PC-9 (cell line): Measurements from ENCODE around the gene OTOP2. TPM values are rescaled to one million over a fixed set of nuclear protein-coding genes. Genes with fewer than 3 reads are reported as not detected.

ENCODE experiments used
- BruUV-seq: library from RNA; stranded (reverse); fragments of 400-500 nt; replicated peaks from 2 replicates; lab custom pipeline; 2021; lab: Mats Ljungman, UMichigan
- CTCF ChIA-PET: fragments of 300-600 bp; sonication (Branson Sonifier 250); formaldehyde crosslinking; loops from one replicate; lab custom pipeline; 2022; ENCODE audit warnings: antibody characterized with exemption; lab: Charles Lee
- POLR2A ChIA-PET: fragments of 300-600 bp; sonication (Branson Sonifier 250); formaldehyde crosslinking; loops from one replicate; lab custom pipeline; 2022; ENCODE audit warnings: antibody characterized with exemption; ENCODE audit not compliant: unreplicated experiment; lab: Charles Lee
- DNase-seq, 2 experiments: peaks; one replicate each; pipeline versions ENCODE4 v3.0.0 to v3.0.0-alpha.2; 2015 to 2022; ENCODE audit warnings: mixed read lengths in 1 of 2
- H2AFZ ChIP-seq: fragments of 200-600 bp; sonication (generic); 2 replicates; pipeline ENCODE4 v1.8.1; 2017; ENCODE audit warnings: antibody characterized with exemption
- H3F3A ChIP-seq: fragments of 200-600 bp; sonication (generic); 2 replicates; pipeline ENCODE4 v1.8.1; 2017; ENCODE audit warnings: antibody characterized with exemption, mild to moderate bottlenecking, low read depth; ENCODE audit not compliant: insufficient read depth
- H3K27ac ChIP-seq: fragments of 200-600 bp; sonication (generic); 2 replicates; pipeline ENCODE4 v1.6.1; 2016; ENCODE audit warnings: mixed run types
- H3K27me3 ChIP-seq: fragments of 200-600 bp; sonication (generic); 2 replicates; pipeline ENCODE4 v1.6.1; 2016; ENCODE audit warnings: low read depth, mixed run types; ENCODE audit not compliant: insufficient read depth
- H3K36me3 ChIP-seq: fragments of 200-600 bp; sonication (generic); 2 replicates; pipeline ENCODE4 v1.6.1; 2016; ENCODE audit warnings: low read depth, mixed run types
- H3K4me1 ChIP-seq: fragments of 200-600 bp; sonication (generic); replicated peaks from 2 replicates; pipeline ENCODE4 v1.6.1; 2016; ENCODE audit warnings: mixed run types; ENCODE audit not compliant: insufficient read depth
- H3K4me2 ChIP-seq: fragments of 200-600 bp; sonication (generic); 2 replicates; pipeline ENCODE4 v1.6.1; 2017; ENCODE audit warnings: mixed run types
- H3K4me3 ChIP-seq: fragments of 200-600 bp; sonication (generic); 2 replicates; pipeline ENCODE4 v1.6.1; 2016; ENCODE audit warnings: mixed run types
- H3K79me2 ChIP-seq: fragments of 200-600 bp; sonication (generic); 2 replicates; pipeline ENCODE4 v1.6.1; 2017; ENCODE audit warnings: low read depth, mixed run types
- H3K9me2 ChIP-seq: fragments of 200-600 bp; sonication (generic); 2 replicates; pipeline ENCODE4 v1.8.1; 2017; ENCODE audit warnings: mild to moderate bottlenecking; ENCODE audit not compliant: insufficient read depth
- H3K9me3 ChIP-seq: fragments of 200-600 bp; sonication (generic); 2 replicates; pipeline ENCODE4 v1.8.1; 2016; ENCODE audit warnings: low read depth; ENCODE audit not compliant: insufficient read depth
- H4K20me1 ChIP-seq: fragments of 200-600 bp; sonication (generic); 2 replicates; pipeline ENCODE4 v1.8.1; 2017; ENCODE audit not compliant: insufficient read depth
- EZH2 ChIP-seq: fragments of 200-600 bp; sonication (generic); IDR thresholded peaks from 2 replicates; pipeline ENCODE4 v1.8.0; 2017; ENCODE audit warnings: antibody characterized with exemption, low read depth
- intact Hi-C: fragments of 100-400 bp; cut with micrococcal nuclease; formaldehyde crosslinking; loops from one replicate; pipeline ENCODE4 v1.10.0; 2022; ENCODE audit not compliant: unreplicated experiment
- total RNA-seq: library from RNA; stranded (reverse); gene quantifications from 2 replicates; pipeline ENCODE4 v1.2.3, GENCODE V29; 2021
- TF ChIP-seq, protein P1 (sequence below): fragments of 200-600 bp; sonication (generic); conservative IDR thresholded peaks from 2 replicates; pipeline ENCODE4 v1.6.1; 2017; ENCODE audit warnings: mixed run types, antibody characterized with exemption, mild to moderate bottlenecking, moderate library complexity

The OTOP2 gene
- total RNA-seq, 1 experiment from 2014 or later: not detected

DNA sequence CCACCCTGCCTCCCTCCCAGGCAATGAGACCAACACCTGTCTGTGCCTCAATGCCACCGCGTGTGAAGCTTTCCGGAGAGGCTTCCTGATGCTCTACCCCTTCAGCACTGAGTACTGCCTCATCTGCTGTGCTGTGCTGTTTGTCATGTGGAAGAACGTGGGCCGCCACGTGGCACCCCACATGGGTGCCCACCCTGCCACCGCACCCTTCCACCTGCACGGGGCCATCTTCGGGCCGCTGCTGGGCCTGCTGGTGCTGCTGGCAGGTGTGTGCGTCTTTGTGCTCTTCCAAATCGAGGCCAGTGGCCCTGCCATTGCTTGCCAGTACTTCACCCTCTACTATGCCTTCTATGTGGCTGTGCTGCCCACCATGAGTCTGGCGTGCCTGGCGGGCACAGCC, 22.6 kb downstream of the OTOP2 start:
- TF ChIP-seq EZH2: no peak
- TF ChIP-seq, protein P1, sequence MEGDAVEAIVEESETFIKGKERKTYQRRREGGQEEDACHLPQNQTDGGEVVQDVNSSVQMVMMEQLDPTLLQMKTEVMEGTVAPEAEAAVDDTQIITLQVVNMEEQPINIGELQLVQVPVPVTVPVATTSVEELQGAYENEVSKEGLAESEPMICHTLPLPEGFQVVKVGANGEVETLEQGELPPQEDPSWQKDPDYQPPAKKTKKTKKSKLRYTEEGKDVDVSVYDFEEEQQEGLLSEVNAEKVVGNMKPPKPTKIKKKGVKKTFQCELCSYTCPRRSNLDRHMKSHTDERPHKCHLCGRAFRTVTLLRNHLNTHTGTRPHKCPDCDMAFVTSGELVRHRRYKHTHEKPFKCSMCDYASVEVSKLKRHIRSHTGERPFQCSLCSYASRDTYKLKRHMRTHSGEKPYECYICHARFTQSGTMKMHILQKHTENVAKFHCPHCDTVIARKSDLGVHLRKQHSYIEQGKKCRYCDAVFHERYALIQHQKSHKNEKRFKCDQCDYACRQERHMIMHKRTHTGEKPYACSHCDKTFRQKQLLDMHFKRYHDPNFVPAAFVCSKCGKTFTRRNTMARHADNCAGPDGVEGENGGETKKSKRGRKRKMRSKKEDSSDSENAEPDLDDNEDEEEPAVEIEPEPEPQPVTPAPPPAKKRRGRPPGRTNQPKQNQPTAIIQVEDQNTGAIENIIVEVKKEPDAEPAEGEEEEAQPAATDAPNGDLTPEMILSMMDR: no peak
- no peak for DNase-seq
- H3K9me2 ChIP-seq: no peaks in the 10 kb centered on the region
- ChIA-PET POLR2A (no interaction called here), CTCF (interaction anchor here (0.6 kb wide), 1 partner anchor 31 kb away, joined by 7 read pairs; no protein-coding TSS in a partner anchor)
- no peaks in the 10 kb centered on the region for H3K36me3 ChIP-seq
- no peaks in the 10 kb centered on the region for H3K27me3 ChIP-seq
- H3K9me3 ChIP-seq: no peaks in the 10 kb centered on the region
- H3K27ac ChIP-seq: no peak overlapping the region
- H3K4me1 ChIP-seq: peaks cover 31% of the 10 kb centered on the region
- H3F3A ChIP-seq: peaks cover 19% of the 10 kb centered on the region; the same call in 1 of the 2 replicates
- no peaks in the 10 kb centered on the region for H3K79me2 ChIP-seq
- no peak overlapping the region for H2AFZ ChIP-seq
- H3K4me2 ChIP-seq: no peak overlapping the region
- no peak overlapping the region for H3K4me3 ChIP-seq
- no peaks in the 10 kb centered on the region for H4K20me1 ChIP-seq
- BruUV-seq: no TSS peak
- intact Hi-C loops: no loop called here

- H3K9me3 ChIP-seq: no peaks in the 10 kb centered on the region
- H3K79me2 ChIP-seq: no peaks in the 10 kb centered on the region
- no peak overlapping the region for H3K4me2 ChIP-seq
- H3K9me2 ChIP-seq: no peaks in the 10 kb centered on the region
- H3K4me1 ChIP-seq: peaks cover 31% of the 10 kb centered on the region
- DNase-seq: no peak
- H3F3A ChIP-seq: peaks cover 19% of the 10 kb centered on the region; the same call in 1 of the 2 replicates
- no peaks in the 10 kb centered on the region for H4K20me1 ChIP-seq
- intact Hi-C loops: no loop called here
- H3K4me3 ChIP-seq: no peak overlapping the region
- H3K36me3 ChIP-seq: no peaks in the 10 kb centered on the region
- H3K27me3 ChIP-seq: no peaks in the 10 kb centered on the region
- H2AFZ ChIP-seq: no peak overlapping the region
- BruUV-seq: no TSS peak
- H3K27ac ChIP-seq: no peak overlapping the region
- POLR2A ChIA-PET: no interaction called here
- CTCF ChIA-PET: no interaction called here
- no peak for TF ChIP-seq EZH2
- TF ChIP-seq, protein P1: no peak
These were observed 23.1 kb downstream of the OTOP2 start for GRCh38 chr17:74947041-74947754.

DNA sequence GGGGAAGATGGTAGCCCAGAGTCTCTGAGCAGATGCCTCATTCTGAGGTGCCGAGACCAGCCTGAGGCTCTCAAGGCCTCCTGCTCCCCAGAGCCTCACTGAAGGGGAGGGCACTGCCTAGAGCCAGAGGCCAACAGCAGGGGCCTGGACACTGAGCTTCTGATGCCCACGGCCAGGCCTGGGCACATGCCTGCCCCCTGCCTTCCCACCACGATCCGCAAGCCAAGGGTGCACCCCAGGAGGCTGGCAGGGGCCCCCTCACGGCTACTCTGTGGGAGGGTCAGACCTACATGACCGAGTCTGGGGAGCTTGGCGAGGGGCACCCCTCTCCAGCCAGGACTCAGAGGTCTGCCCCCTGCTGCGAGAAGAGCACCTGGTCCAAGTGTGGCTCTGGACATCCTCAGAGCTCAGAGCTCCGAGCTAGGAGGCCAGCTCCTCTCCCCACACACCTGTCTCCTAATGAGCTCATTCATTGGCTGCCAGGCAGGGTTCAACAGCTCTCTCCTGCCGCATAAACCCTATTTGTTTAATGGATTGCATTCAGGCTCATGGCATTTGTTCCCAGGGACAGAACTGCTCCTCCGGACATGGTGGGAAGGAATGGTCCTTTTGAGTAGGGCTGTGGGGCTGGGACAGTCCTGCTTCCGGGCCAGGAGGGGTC, 25.5 kb downstream of the OTOP2 start:
- no peak for DNase-seq
- Histone ChIP-seq H3K4me3 (no peak overlapping the region), H3K27me3 (no peaks in the 10 kb centered on the region), H3F3A (0 out of 2 replicates have a peak, but pooled peaks cover 6% of the 10 kb centered on the region), H3K9me2 (no peaks in the 10 kb centered on the region), H2AFZ (no peak overlapping the region), H3K9me3 (no peaks in the 10 kb centered on the region), H3K27ac (no peak overlapping the region), H3K4me1 (peaks cover 16% of the 10 kb centered on the region), H4K20me1 (no peaks in the 10 kb centered on the region), H3K36me3 (no peaks in the 10 kb centered on the region), H3K79me2 (no peaks in the 10 kb centered on the region), H3K4me2 (no peak overlapping the region)
- intact Hi-C loops: loop anchor here (10.0 kb wide), 1 partner anchor 175 kb away; the partner anchor contains the start of gene NAT9
- TF ChIP-seq, protein P1: no peak
- TF ChIP-seq EZH2: no peak
- CTCF ChIA-PET: interaction anchor here (0.5 to 0.6 kb wide), 2 partner anchors 47 to 199 kb away, joined by 4 to 13 read pairs; no protein-coding TSS in a partner anchor
- POLR2A ChIA-PET: interaction anchor here (0.7 kb wide), 1 partner anchor 14 kb away, joined by 3 read pairs; no protein-coding TSS in a partner anchor
- no TSS peak for BruUV-seq
